Common myeloid progenitor, CD34-positive (primary cell): ENCODE data around the gene PEAK1.

Experiments
- CTCF ChIA-PET: fragments of 350-600 bp; sonication (Branson Sonifier 250); formaldehyde crosslinking; loops from one replicate; lab custom pipeline; 2021; ENCODE audit warnings: antibody characterized with exemption; lab: Charles Lee
- POLR2A ChIA-PET: fragments of 350-600 bp; sonication (Branson Sonifier 250); formaldehyde crosslinking; loops from one replicate; lab custom pipeline; 2021; ENCODE audit warnings: antibody characterized with exemption; lab: Charles Lee
- DNase-seq, 3 donors: peaks; one replicate each; pipeline versions ENCODE4 v3.0.0 to v3.0.0-alpha.2; 2013
- H3K27ac ChIP-seq, 2 experiments: 1 replicate in 1 of 2; 2 replicates in 1 of 2; pipeline ENCODE4 v1.7.0; 2013; ENCODE audit warnings: inconsistent platforms in 2 of 2, low read length in 2 of 2, mild to moderate bottlenecking in 2 of 2, low read depth in 1 of 2, moderate library complexity in 1 of 2; ENCODE audit not compliant: severe bottlenecking in 2 of 2, insufficient read depth in 1 of 2, poor library complexity in 1 of 2
- H3K27me3 ChIP-seq, 5 experiments: replicated peaks in 2 of 5; 1 replicate in 3 of 5; 2 replicates in 2 of 5; pipeline versions ENCODE4 v1.6.1 to v1.7.0; 2013; ENCODE audit warnings: low read length in 4 of 5, mild to moderate bottlenecking in 2 of 5, moderate library complexity in 2 of 5, inconsistent platforms in 1 of 5; ENCODE audit not compliant: insufficient read depth in 5 of 5, control insufficient read depth in 4 of 5
- H3K36me3 ChIP-seq, 4 experiments: 1 replicate in 2 of 4; 2 replicates in 2 of 4; pipeline versions ENCODE4 v1.6.1 to v1.7.0; 2013; ENCODE audit warnings: low read length in 3 of 4, control low read depth in 1 of 4, mild to moderate bottlenecking in 1 of 4; ENCODE audit not compliant: control insufficient read depth in 4 of 4, insufficient read depth in 4 of 4
- H3K4me1 ChIP-seq, 4 experiments: 1 replicate in 3 of 4; 2 replicates in 1 of 4; pipeline versions ENCODE4 v1.6.1 to v1.7.1; 2013; ENCODE audit warnings: low read length in 3 of 4, mild to moderate bottlenecking in 3 of 4, control low read depth in 1 of 4, inconsistent platforms in 1 of 4, moderate library complexity in 1 of 4; ENCODE audit not compliant: control insufficient read depth in 4 of 4, insufficient read depth in 4 of 4; ENCODE audit errors: control extremely low read depth in 1 of 4
- H3K4me3 ChIP-seq, 7 experiments: 1 replicate in 4 of 7; 2 replicates in 3 of 7; pipeline versions ENCODE4 v1.5.1 to v1.7.0; 2013; ENCODE audit warnings: mild to moderate bottlenecking in 7 of 7, low read length in 6 of 7, moderate library complexity in 6 of 7, inconsistent platforms in 2 of 7, low read depth in 2 of 7, control low read depth in 1 of 7; ENCODE audit not compliant: insufficient read depth in 4 of 7, control insufficient read depth in 1 of 7; ENCODE audit errors: extremely low read depth in 1 of 7
- H3K9me3 ChIP-seq, 5 experiments: 1 replicate in 4 of 5; 2 replicates in 1 of 5; pipeline versions ENCODE4 v1.6.1 to v1.7.1; 2013; ENCODE audit warnings: low read length in 4 of 5, mild to moderate bottlenecking in 2 of 5, inconsistent platforms in 1 of 5, low read depth in 1 of 5, moderate library complexity in 1 of 5; ENCODE audit not compliant: control insufficient read depth in 4 of 5, insufficient read depth in 2 of 5; ENCODE audit errors: control extremely low read depth in 1 of 5
- WGBS: methylation state at CpG from one replicate; pipeline ENCODE4 v1.1.5; 2013; ENCODE audit not compliant: insufficient coverage; 5-methylcytosine and 5-hydroxymethylcytosine counted together

PEAK1 gene

GRCh38 chr15:77292969-77293558 lies 126.8 kb downstream of the PEAK1 start:
- H3K4me1 ChIP-seq: no peaks in the 10 kb centered on the region
- CTCF ChIA-PET: no interaction called here
- WGBS: 84% methylated on average over 1 of the region's 1 CpG
- H3K9me3 ChIP-seq: no peaks in the 10 kb centered on the region
- H3K36me3 ChIP-seq: no peaks in the 10 kb centered on the region
- no peak for DNase-seq
- H3K4me3 ChIP-seq: no peak overlapping the region
- no peak overlapping the region for H3K27ac ChIP-seq
- H3K27me3 ChIP-seq: no peaks in the 10 kb centered on the region
- POLR2A ChIA-PET: interaction anchor here (0.5 to 0.6 kb wide), 2 partner anchors 87 to 1851 kb away, joined by 3 to 5 read pairs; no protein-coding TSS in a partner anchor

- no CpG with 5 or more reads among the region's 4 CpGs for WGBS
- Histone ChIP-seq H3K27me3 (no peaks in the 10 kb centered on the region), H3K27ac (no peak overlapping the region), H3K9me3 (no peaks in the 10 kb centered on the region), H3K36me3 (peaks cover 0 to 2% (median 0%) of the 10 kb centered on the region in 4 experiments), H3K4me3 (no peak overlapping the region), H3K4me1 (no peaks in the 10 kb centered on the region)
- ChIA-PET POLR2A (no interaction called here), CTCF (no interaction called here)
- DNase-seq: no peak
Measured at GRCh38 chr15:77291107-77291506, 128.8 kb downstream of the PEAK1 start.

GRCh38 chr15:77287385-77287784 lies 132.5 kb downstream of the PEAK1 start:
- no peaks in the 10 kb centered on the region for H3K9me3 ChIP-seq
- H3K4me1 ChIP-seq: no peaks in the 10 kb centered on the region
- ChIA-PET POLR2A (no interaction called here), CTCF (no interaction called here)
- DNase-seq: no peak
- H3K27me3 ChIP-seq: no peaks in the 10 kb centered on the region
- no peak overlapping the region for H3K4me3 ChIP-seq
- H3K27ac ChIP-seq: no peak overlapping the region
- H3K36me3 ChIP-seq: peaks cover 0 to 8% (median 3%) of the 10 kb centered on the region in 4 experiments
- 100% methylated on average over 1 of the region's 2 CpGs for WGBS

- Histone ChIP-seq H3K9me3 (no peaks in the 10 kb centered on the region), H3K27ac (no peak overlapping the region), H3K4me3 (no peak overlapping the region), H3K27me3 (no peaks in the 10 kb centered on the region), H3K36me3 (peaks cover 0 to 8% (median 3%) of the 10 kb centered on the region in 4 experiments), H3K4me1 (no peaks in the 10 kb centered on the region)
- CTCF ChIA-PET: no interaction called here
- 100% methylated on average over 5 of the region's 12 CpGs for WGBS
- POLR2A ChIA-PET: no interaction called here
- DNase-seq: no peak
Measured at GRCh38 chr15:77285057-77285997, 134.6 kb downstream of the PEAK1 start.

GRCh38 chr15:77282333-77282732 lies 137.6 kb downstream of the PEAK1 start:
- no peaks in the 10 kb centered on the region for H3K27me3 ChIP-seq
- H3K9me3 ChIP-seq: no peaks in the 10 kb centered on the region
- H3K36me3 ChIP-seq: peaks cover 0 to 11% (median 5%) of the 10 kb centered on the region in 4 experiments
- DNase-seq: no peak
- WGBS: 100% methylated on average over 1 of the region's 2 CpGs
- H3K4me3 ChIP-seq: no peak overlapping the region
- ChIA-PET POLR2A (no interaction called here), CTCF (no interaction called here)
- H3K27ac ChIP-seq: no peak overlapping the region
- H3K4me1 ChIP-seq: no peaks in the 10 kb centered on the region

- H3K9me3 ChIP-seq: peaks cover 0 to 5% (median 0%) of the 10 kb centered on the region in 5 experiments
- no peaks in the 10 kb centered on the region for H3K27me3 ChIP-seq
- WGBS: no CpG with 5 or more reads among the region's 1 CpG
- H3K4me1 ChIP-seq: no peaks in the 10 kb centered on the region
- DNase-seq: no peak
- peaks cover 0 to 4% (median 1%) of the 10 kb centered on the region in 4 experiments for H3K36me3 ChIP-seq
- no peak overlapping the region for H3K4me3 ChIP-seq
- H3K27ac ChIP-seq: no peak overlapping the region
- ChIA-PET CTCF (interaction anchor here (1.1 kb wide), 1 partner anchor 30 kb away, joined by 3 read pairs; no protein-coding TSS in a partner anchor), POLR2A (no interaction called here)
Measured at GRCh38 chr15:77276943-77277342, 143.0 kb downstream of the PEAK1 start.

GRCh38 chr15:77276096-77276495 lies 143.8 kb downstream of the PEAK1 start:
- no peak overlapping the region for H3K4me3 ChIP-seq
- H3K36me3 ChIP-seq: peaks cover 0 to 4% (median 1%) of the 10 kb centered on the region in 4 experiments
- H3K27me3 ChIP-seq: no peaks in the 10 kb centered on the region
- WGBS: no CpG with 5 or more reads among the region's 3 CpGs
- CTCF ChIA-PET: no interaction called here
- H3K4me1 ChIP-seq: no peaks in the 10 kb centered on the region
- peaks cover 0 to 5% (median 0%) of the 10 kb centered on the region in 5 experiments for H3K9me3 ChIP-seq
- POLR2A ChIA-PET: no interaction called here
- no peak for DNase-seq
- no peak overlapping the region for H3K27ac ChIP-seq
